Measurements from ENCODE around the gene SPEN. TPM values are rescaled to one million over a fixed set of nuclear protein-coding genes. Genes with fewer than 3 reads are reported as not detected.

Gene SPEN
- total RNA-seq, 4 donors from 2014 or later = 51.8 to 94.9 (median 61.5) TPM

GRCh38 chr1:15948091-15948591 is 100.6 kb downstream of the SPEN start:
- Histone ChIP-seq H3K4me3 (no peak overlapping the region), H3K27ac (peak overlapping the region in 3 of 4 donors; percentile 82 to 91 (median 86)), H3K27me3 (no peaks in the 10 kb centered on the region), H3K36me3 (peaks cover 0 to 50% (median 0%) of the 10 kb centered on the region in 3 donors), H3K9me3 (no peaks in the 10 kb centered on the region), H3K4me1 (peaks cover 0 to 46% (median 24%) of the 10 kb centered on the region in 4 donors)
- no peak for TF ChIP-seq POLR2A (IDR thresholded peaks at IDR 0.05)
- TF ChIP-seq, protein P1, sequence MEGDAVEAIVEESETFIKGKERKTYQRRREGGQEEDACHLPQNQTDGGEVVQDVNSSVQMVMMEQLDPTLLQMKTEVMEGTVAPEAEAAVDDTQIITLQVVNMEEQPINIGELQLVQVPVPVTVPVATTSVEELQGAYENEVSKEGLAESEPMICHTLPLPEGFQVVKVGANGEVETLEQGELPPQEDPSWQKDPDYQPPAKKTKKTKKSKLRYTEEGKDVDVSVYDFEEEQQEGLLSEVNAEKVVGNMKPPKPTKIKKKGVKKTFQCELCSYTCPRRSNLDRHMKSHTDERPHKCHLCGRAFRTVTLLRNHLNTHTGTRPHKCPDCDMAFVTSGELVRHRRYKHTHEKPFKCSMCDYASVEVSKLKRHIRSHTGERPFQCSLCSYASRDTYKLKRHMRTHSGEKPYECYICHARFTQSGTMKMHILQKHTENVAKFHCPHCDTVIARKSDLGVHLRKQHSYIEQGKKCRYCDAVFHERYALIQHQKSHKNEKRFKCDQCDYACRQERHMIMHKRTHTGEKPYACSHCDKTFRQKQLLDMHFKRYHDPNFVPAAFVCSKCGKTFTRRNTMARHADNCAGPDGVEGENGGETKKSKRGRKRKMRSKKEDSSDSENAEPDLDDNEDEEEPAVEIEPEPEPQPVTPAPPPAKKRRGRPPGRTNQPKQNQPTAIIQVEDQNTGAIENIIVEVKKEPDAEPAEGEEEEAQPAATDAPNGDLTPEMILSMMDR (IDR thresholded peaks at IDR 0.05) = no peak
- peak in 2 of 3 donors; percentile 47 to 52 for DNase-seq

GRCh38 chr1:15948595-15949452 is 101.3 kb downstream of the SPEN start:
- H3K27me3 ChIP-seq = no peaks in the 10 kb centered on the region
- DNase-seq = peak in 2 of 3 donors; percentile 47 to 74
- H3K9me3 ChIP-seq = no peaks in the 10 kb centered on the region
- H3K4me1 ChIP-seq = peaks cover 0 to 53% (median 24%) of the 10 kb centered on the region in 4 donors
- H3K36me3 ChIP-seq = peaks cover 0 to 44% (median 0%) of the 10 kb centered on the region in 3 donors
- TF ChIP-seq, protein P1 (IDR thresholded peaks at IDR 0.05) = peak in 1 of 6 experiments; percentile 2
- TF ChIP-seq POLR2A (IDR thresholded peaks at IDR 0.05) = no peak
- peak overlapping the region; percentile 1 to 29 (median 16) for H3K4me3 ChIP-seq
- peak overlapping the region; percentile 72 to 91 (median 84) for H3K27ac ChIP-seq

GRCh38 chr1:15949453-15950245 is 102.1 kb downstream of the SPEN start:
- DNase-seq = peak; percentile 70 to 96 (median 96)
- Histone ChIP-seq H3K27ac (peak overlapping the region; percentile 72 to 91 (median 84)), H3K27me3 (no peaks in the 10 kb centered on the region), H3K4me3 (peak overlapping the region; percentile 1 to 29 (median 16)), H3K36me3 (peaks cover 0 to 35% (median 0%) of the 10 kb centered on the region in 3 donors), H3K4me1 (peaks cover 0 to 57% (median 24%) of the 10 kb centered on the region in 4 donors), H3K9me3 (no peaks in the 10 kb centered on the region)
- no peak for TF ChIP-seq POLR2A (IDR thresholded peaks at IDR 0.05)
- TF ChIP-seq, protein P1 (IDR thresholded peaks at IDR 0.05) = no peak

DNA sequence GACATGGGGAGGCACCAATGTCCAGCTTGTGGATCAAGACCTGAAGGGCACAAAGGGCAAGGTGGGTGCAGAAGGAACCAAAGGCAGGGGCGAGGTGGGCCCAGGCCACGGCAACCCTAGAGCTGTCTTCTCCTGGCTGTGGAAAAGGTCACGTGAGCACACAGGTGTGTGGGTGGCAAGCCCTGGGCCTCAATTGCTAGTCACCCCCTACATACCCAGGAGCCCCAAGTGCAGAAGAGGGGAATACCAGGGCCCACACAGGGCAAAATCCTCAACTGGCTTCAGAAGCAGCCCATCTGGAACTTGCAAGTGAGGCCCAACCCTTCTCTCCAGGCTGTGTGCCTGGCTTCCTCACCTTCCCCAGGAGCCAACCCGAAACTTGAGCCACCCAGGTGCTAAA is 102.8 kb downstream of the SPEN start:
- no peak for DNase-seq
- H3K27ac ChIP-seq = peak overlapping the region; percentile 72 to 91 (median 84)
- no peaks in the 10 kb centered on the region for H3K9me3 ChIP-seq
- H3K4me3 ChIP-seq = peak overlapping the region in 1 of 4 donors; percentile 23
- TF ChIP-seq POLR2A (IDR thresholded peaks at IDR 0.05) = no peak
- TF ChIP-seq, protein P1 (IDR thresholded peaks at IDR 0.05) = no peak
- H3K36me3 ChIP-seq = peaks cover 0 to 29% (median 0%) of the 10 kb centered on the region in 3 donors
- peaks cover 0 to 57% (median 24%) of the 10 kb centered on the region in 4 donors for H3K4me1 ChIP-seq
- H3K27me3 ChIP-seq = no peaks in the 10 kb centered on the region

DNA sequence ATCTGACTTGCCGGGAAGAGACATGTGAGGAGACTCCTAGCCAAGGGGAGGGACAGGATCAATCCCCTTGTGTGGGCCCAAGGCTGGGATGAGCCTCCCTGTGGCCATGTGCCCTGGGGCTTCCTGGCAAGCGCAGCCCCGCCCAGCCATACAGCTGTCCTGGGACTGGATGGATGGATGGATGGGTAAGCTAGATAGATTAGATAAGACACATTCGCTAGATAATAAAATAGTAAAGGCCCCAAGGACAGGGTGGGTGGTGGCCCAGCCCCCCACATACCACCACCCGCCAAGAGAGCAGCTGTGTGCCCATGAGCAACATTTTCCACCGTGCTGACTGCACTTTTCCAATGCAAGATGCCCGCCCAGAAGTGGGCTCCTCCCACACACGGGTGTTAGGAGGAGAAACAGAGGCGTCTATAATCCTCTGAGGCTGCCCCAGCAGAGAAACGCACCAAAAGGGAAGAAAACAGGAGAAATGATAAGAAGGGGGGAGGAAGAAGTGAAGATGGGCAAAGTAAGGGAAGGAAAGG is 103.3 kb downstream of the SPEN start:
- peaks cover 0 to 57% (median 24%) of the 10 kb centered on the region in 4 donors for H3K4me1 ChIP-seq
- no peaks in the 10 kb centered on the region for H3K27me3 ChIP-seq
- H3K36me3 ChIP-seq = peaks cover 0 to 24% (median 0%) of the 10 kb centered on the region in 3 donors
- DNase-seq = peak in 2 of 3 donors; percentile 46 to 65
- peak overlapping the region; percentile 72 to 91 (median 84) for H3K27ac ChIP-seq
- TF ChIP-seq, protein P1 (IDR thresholded peaks at IDR 0.05) = no peak
- no peak for TF ChIP-seq POLR2A (IDR thresholded peaks at IDR 0.05)
- no peaks in the 10 kb centered on the region for H3K9me3 ChIP-seq
- H3K4me3 ChIP-seq = no peak overlapping the region
